Liver (tissue), 3 donors: ENCODE measurements around the gene MMD2.

Experiments used
- CTCF ChIP-seq: fragments of 150-350 bp; IDR thresholded peaks from 2 replicates; pipeline ENCODE4 v1.5.1; 2017; ENCODE audit warnings: improper control_type of control experiment, low read depth, low read length; ENCODE audit not compliant: missing input control
- RAD21 ChIP-seq, 2 donors: IDR thresholded peaks; 2 replicates each; pipeline ENCODE4 v1.6.1; 2016; ENCODE audit warnings: antibody characterized with exemption in 2 of 2, mild to moderate bottlenecking in 2 of 2
- donor health status: healthy.
- donor health status: healthy.

DNA sequence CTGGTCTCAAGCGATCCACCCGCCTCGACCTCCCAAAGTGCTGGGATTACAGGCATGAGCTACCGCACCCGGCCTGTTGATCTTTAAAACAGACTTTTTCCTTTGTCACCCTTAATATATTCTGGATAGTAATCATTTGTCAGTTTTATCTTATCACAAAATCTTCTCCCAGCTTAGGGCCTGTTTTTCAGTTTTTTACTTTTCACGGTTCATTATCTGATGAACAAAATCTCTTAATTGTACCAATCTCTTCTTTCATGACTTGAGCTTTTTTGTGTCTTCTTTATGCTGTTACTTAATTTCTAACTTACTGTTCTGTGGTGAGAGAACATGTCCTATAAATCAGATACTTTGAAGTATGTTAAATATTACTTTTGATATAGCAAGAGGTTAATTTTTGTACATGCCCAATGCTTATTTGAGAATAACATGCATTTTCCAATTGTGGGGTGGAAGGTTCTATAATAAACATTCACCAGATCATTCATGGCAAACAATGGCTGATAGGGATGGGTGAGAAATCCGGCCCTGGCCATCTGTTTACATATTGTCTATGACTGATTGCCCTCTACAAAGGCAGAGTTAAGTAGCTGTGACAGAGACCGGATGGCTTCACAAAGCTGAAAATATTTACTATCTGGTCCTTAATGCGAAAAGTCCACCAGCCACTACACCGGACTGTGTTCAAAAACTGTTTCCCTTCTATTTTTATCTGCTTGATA is 102.5 kb downstream of the MMD2 start:
- TF ChIP-seq RAD21 (IDR thresholded peaks at IDR 0.05) (no peak), CTCF (no peak)
